B cell (primary cell): Measurements from ENCODE around the gene LIMD2. TPM values are rescaled to one million over a fixed set of nuclear protein-coding genes. Genes with fewer than 3 reads are reported as not detected.

Experiments used
- ATAC-seq: fragments of 200-7000 bp; cut with Tn5 transposase; one replicate; pipeline ENCODE4 v1.10.0; 2021; ENCODE audit warnings: low read depth, mild to moderate bottlenecking, moderate number of reproducible peaks, moderate library complexity
- CTCF ChIA-PET: fragments of 350-600 bp; sonication (Branson Sonifier 250); formaldehyde crosslinking; loops from one replicate; lab custom pipeline; 2021; ENCODE audit warnings: antibody characterized with exemption, inconsistent platforms; lab: Charles Lee
- POLR2A ChIA-PET: fragments of 350-600 bp; sonication (Branson Sonifier 250); formaldehyde crosslinking; loops from one replicate; lab custom pipeline; 2021; ENCODE audit warnings: antibody characterized with exemption; lab: Charles Lee
- DNase-seq: peaks from one replicate; pipeline ENCODE4 v3.0.0; 2013
- H2AFZ ChIP-seq: 2 replicates; pipeline ENCODE4 v1.6.1; 2012; ENCODE audit warnings: mild to moderate bottlenecking, low read depth, low read length; ENCODE audit not compliant: insufficient read depth, poor library complexity, severe bottlenecking
- H3K27ac ChIP-seq, 2 donors: 1 replicate in 1 of 2; 2 replicates in 1 of 2; pipeline ENCODE4 v1.5.1; 2012 to 2013; ENCODE audit warnings: low read length in 2 of 2, mild to moderate bottlenecking in 2 of 2, moderate library complexity in 1 of 2
- H3K27me3 ChIP-seq, 4 experiments: fragments of 200-600 bp in 1 of 4; sonication (generic) in 1 of 4; replicated peaks in 1 of 4; 1 replicate in 2 of 4; 2 replicates in 2 of 4; pipeline versions ENCODE4 v1.6.1 to v1.7.0; 2013 to 2016; ENCODE audit warnings: low read length in 3 of 4, mild to moderate bottlenecking in 2 of 4, mixed read lengths in 1 of 4, moderate library complexity in 1 of 4; ENCODE audit not compliant: insufficient read depth in 4 of 4, control insufficient read depth in 3 of 4; ENCODE audit errors: control extremely low read depth in 1 of 4
- H3K36me3 ChIP-seq, 2 experiments: replicated peaks in 1 of 2; 1 replicate in 1 of 2; 2 replicates in 1 of 2; pipeline versions ENCODE4 v1.6.1 to v1.7.1; 2013; ENCODE audit warnings: low read length in 1 of 2; ENCODE audit not compliant: insufficient read depth in 2 of 2, control insufficient read depth in 1 of 2; ENCODE audit errors: control extremely low read depth in 1 of 2, extremely low read depth in 1 of 2
- H3K4me1 ChIP-seq, 2 donors: fragments of 200-600 bp in 1 of 2; sonication (generic) in 1 of 2; 1 replicate in 1 of 2; 2 replicates in 1 of 2; pipeline versions ENCODE4 v1.5.1 to v1.6.1; 2013 to 2017; ENCODE audit warnings: low read length in 2 of 2; ENCODE audit not compliant: control insufficient read depth in 2 of 2, insufficient read depth in 2 of 2
- H3K4me2 ChIP-seq: replicated peaks from 2 replicates; pipeline ENCODE3; 2012; ENCODE audit warnings: mild to moderate bottlenecking, low read depth, low read length; ENCODE audit not compliant: poor library complexity, severe bottlenecking
- H3K4me3 ChIP-seq, 5 experiments: fragments of 200-600 bp in 1 of 5; sonication (generic) in 1 of 5; 1 replicate in 3 of 5; 2 replicates in 2 of 5; pipeline versions ENCODE4 v1.5.1 to v1.7.0; 2011 to 2016; ENCODE audit warnings: low read length in 4 of 5, mild to moderate bottlenecking in 4 of 5, low read depth in 2 of 5, control low read depth in 1 of 5, moderate library complexity in 1 of 5; ENCODE audit not compliant: insufficient read depth in 1 of 5; ENCODE audit errors: control extremely low read depth in 1 of 5, extremely low read depth in 1 of 5
- H3K79me2 ChIP-seq: fragments of 200-600 bp; sonication (generic); one replicate; pipeline ENCODE4 v1.6.0; 2016; ENCODE audit warnings: low read length; ENCODE audit not compliant: control insufficient read depth, insufficient read depth
- H3K9ac ChIP-seq: fragments of 200-600 bp; sonication (generic); 2 replicates; pipeline ENCODE4 v1.6.1; 2017; ENCODE audit warnings: mild to moderate bottlenecking, low read length, moderate library complexity
- H3K9me3 ChIP-seq, 3 donors: one replicate each; pipeline versions ENCODE4 v1.6.1 to v1.7.1; 2013; ENCODE audit warnings: low read length in 2 of 3; ENCODE audit not compliant: control insufficient read depth in 2 of 3, insufficient read depth in 1 of 3; ENCODE audit errors: control extremely low read depth in 1 of 3
- H4K20me1 ChIP-seq: 2 replicates; pipeline ENCODE4 v1.6.0; 2012; ENCODE audit warnings: mild to moderate bottlenecking, low read length; ENCODE audit not compliant: insufficient read depth, control insufficient read depth, poor library complexity, severe bottlenecking
- H3K27ac Mint-ChIP-seq: one replicate; pipeline ENCODE4 v1.8.0; 2021; ENCODE audit warnings: mixed read lengths
- H3K27me3 Mint-ChIP-seq: one replicate; pipeline ENCODE4 v1.8.0; 2021; ENCODE audit warnings: mixed read lengths
- H3K4me1 Mint-ChIP-seq: one replicate; pipeline ENCODE4 v1.8.0; 2021; ENCODE audit warnings: mixed read lengths
- H3K4me3 Mint-ChIP-seq: one replicate; pipeline ENCODE4 v1.8.0; 2021; ENCODE audit warnings: mixed read lengths
- H3K9me3 Mint-ChIP-seq: one replicate; pipeline ENCODE4 v1.8.0; 2022; ENCODE audit warnings: mixed read lengths; ENCODE audit not compliant: insufficient read depth
- CTCF ChIP-seq: fragments of 200-600 bp; IDR thresholded peaks from one replicate; pipeline ENCODE4 v1.8.0; 2022; ENCODE audit warnings: antibody characterized with exemption, mild to moderate bottlenecking
- EZH2 ChIP-seq: IDR thresholded peaks from 2 replicates; pipeline ENCODE4 v1.6.1; 2012; ENCODE audit warnings: borderline replicate concordance, low read depth, mild to moderate bottlenecking, moderate library complexity, low read length; ENCODE audit not compliant: insufficient read depth, poor library complexity, severe bottlenecking
- WGBS: methylation state at CpG from one replicate; pipeline ENCODE4 v1.1.5; 2013; ENCODE audit warnings: missing lambda C conversion rate; ENCODE audit not compliant: insufficient coverage; 5-methylcytosine and 5-hydroxymethylcytosine counted together
- intact Hi-C: fragments of 100-400 bp; cut with micrococcal nuclease; formaldehyde crosslinking; loops from one replicate; pipeline ENCODE4 v1.10.0; 2022
- polyA plus RNA-seq: library from polyadenylated mRNA; depleted of rRNA; stranded (reverse); fragments of >200 nt; gene quantifications from 2 replicates; pipeline ENCODE4 v1.2.3, GENCODE V29; 2012
- total RNA-seq, 2 donors: library from RNA; stranded (reverse); fragments of 120-200 nt in 1 of 2; gene quantifications; 1 replicate in 1 of 2; 2 replicates in 1 of 2; pipeline versions ENCODE4 v1.2.3 to v1.2.4, GENCODE V29; 2013 to 2022

LIMD2 gene
- total and polyA plus RNA-seq, 2 donors (not counting 1 experiment from before 2014, with no cell fraction given), result 587 to 1,396 TPM

GRCh38 chr17:63701456-63701820, 1.5 kb upstream of the LIMD2 start:
- Mint-ChIP-seq H3K27me3 (no peaks in the 10 kb centered on the region), H3K4me1 (peaks cover 68% of the 10 kb centered on the region), H3K9me3 (no peaks in the 10 kb centered on the region), H3K27ac (peak overlapping the region; percentile 99), H3K4me3 (peak overlapping the region; percentile 89)
- CTCF ChIA-PET, result interaction anchor here (1.0 to 4.0 kb wide), 5 partner anchors 9 to 74 kb away, joined by 3 to 26 read pairs (median 6); partner anchors contain the start of genes CCDC47 and STRADA
- peak; percentile 69 for DNase-seq
- Histone ChIP-seq H3K9me3 (peaks cover 0 to 6% (median 0%) of the 10 kb centered on the region in 3 donors), H4K20me1 (peaks cover 43% of the 10 kb centered on the region), H2AFZ (peak overlapping the region; percentile 61), H3K4me2 (peak overlapping the region; percentile 99), H3K9ac (peak overlapping the region; percentile 64), H3K79me2 (peaks cover 56% of the 10 kb centered on the region), H3K27me3 (no peaks in the 10 kb centered on the region), H3K27ac (peak overlapping the region; percentile 77 to 95), H3K4me1 (peaks cover 59 to 66% of the 10 kb centered on the region in 2 donors), H3K4me3 (peak overlapping the region; percentile 53 to 98 (median 67)), H3K36me3 (peaks cover 0 to 42% of the 10 kb centered on the region in 2 experiments)
- ATAC-seq, result no peak
- POLR2A ChIA-PET, result interaction anchor here (0.5 to 10.6 kb wide), 12 partner anchors 9 to 805 kb away, joined by 4 to 113 read pairs (median 6); partner anchors contain the start of genes CCDC47, CEP95, DDX42 and DDX5
- 9% methylated on average over 10 of the region's 10 CpGs for WGBS
- no peak for TF ChIP-seq CTCF
- TF ChIP-seq EZH2, result no peak
- intact Hi-C loops, result loop anchor here (5.0 kb wide), 1 partner anchor 806 kb away; the partner anchor contains the start of genes CEP95 and DDX5
